Activated T-cell treated with anti-CD3 and anti-CD28 coated beads for 4 hours (primary cell): ENCODE results near the gene TELO2.
"Not testable (repeated sequence)": the region's sequence is repeated elsewhere in the genome, so short reads cannot be mapped to it uniquely, and the experiment has no call there.

Source experiments
- DNase-seq: peaks from one replicate; pipeline ENCODE4 v3.0.0-alpha.2; 2020

Gene TELO2

DNA sequence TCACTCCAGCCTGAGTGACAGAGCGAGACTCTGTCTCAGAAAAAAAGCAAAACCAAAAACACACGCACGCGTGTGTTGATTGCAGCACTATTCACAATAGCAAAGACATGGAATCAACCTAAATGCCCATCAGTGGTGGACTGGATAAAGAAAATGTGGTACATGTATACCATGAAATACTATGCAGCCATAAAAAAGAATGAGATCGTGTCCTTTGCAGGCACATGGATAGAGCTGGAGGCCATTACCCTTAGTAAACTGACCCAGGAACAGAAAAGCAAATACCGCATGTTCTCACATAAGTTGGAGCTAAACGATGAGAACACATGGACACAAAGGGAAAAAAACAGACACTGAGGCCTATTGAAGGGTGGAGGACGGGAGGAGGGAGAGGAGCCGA lies 14.2 kb upstream of the TELO2 start:
- DNase-seq, result not testable (repeated sequence)

- DNase-seq, result no peak
Observed at GRCh38 chr16:1481906-1482835, 11.0 kb upstream of the TELO2 start.

DNA sequence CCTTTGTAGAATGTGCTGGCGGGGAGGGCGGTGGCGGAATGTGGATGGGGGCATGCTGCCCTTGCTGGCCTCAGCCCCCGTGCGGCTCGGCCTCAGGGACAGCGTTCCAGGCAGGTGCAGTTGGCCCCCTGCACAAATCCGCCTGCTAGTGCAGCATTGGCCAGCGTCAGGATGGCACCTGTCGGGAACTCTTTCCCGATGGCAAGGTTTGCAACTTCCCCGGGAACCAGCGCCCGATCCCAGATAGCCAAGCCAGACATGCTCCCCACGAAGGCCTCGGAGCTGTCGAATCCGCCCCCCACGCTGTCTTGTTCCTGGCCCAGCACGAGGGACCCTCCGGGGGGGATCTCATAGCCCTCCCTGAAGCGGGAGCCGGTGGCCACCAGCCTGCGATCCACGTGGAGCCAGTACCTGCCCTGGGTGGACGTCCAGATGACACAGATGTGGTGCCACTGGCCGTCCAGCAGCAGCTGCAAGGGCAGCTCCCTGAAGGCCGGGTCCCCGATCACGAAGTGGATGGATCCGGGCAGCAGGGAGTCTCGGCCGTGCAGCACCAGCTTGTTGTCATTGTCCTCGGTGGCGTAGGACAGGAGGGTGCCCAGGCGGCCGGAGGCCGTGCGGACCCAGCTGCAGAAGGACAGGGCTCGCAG lies 7.2 kb upstream of the TELO2 start:
- DNase-seq, result no peak

DNA sequence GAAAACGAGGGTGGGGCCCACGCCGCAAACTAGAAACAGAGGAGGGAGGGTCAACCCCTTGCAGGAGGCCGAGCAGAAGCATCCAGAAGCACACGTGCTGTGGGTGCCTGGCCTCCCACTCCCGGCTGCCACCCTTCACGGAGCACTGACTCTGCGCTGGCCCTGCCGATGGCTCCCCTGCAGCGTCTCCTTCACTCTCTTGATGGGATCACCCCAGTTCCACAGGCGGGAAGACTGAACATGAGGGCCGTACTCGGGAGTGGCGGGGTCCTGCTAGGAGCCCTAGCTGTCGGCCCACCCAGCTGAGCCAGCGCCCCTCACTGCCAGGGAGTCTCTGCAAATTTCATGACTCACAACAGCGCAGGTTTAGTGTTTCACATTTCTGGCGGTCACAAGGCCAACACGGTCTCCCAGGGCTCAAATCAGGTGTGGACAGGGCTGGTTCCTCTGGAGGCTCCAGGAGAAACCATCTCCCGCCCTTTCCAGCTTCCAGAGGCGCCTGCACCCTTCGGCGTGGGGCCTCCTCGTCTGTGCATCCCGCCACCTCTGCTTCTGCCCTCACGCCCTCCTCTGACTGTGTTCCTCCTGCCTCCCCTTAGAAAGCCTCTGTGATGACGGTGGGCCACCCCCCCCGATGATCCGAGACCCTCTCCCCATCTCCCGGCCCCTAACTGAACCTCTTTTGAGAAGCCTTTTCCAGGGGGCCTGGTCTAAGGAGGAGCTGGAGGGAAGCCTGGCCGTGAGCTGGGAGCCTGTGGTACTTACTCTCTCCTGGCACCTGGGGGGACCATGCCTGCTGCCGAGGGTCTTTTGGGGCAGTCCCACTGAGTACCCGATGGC lies 6.4 kb upstream of the TELO2 start:
- DNase-seq, result no peak

DNA sequence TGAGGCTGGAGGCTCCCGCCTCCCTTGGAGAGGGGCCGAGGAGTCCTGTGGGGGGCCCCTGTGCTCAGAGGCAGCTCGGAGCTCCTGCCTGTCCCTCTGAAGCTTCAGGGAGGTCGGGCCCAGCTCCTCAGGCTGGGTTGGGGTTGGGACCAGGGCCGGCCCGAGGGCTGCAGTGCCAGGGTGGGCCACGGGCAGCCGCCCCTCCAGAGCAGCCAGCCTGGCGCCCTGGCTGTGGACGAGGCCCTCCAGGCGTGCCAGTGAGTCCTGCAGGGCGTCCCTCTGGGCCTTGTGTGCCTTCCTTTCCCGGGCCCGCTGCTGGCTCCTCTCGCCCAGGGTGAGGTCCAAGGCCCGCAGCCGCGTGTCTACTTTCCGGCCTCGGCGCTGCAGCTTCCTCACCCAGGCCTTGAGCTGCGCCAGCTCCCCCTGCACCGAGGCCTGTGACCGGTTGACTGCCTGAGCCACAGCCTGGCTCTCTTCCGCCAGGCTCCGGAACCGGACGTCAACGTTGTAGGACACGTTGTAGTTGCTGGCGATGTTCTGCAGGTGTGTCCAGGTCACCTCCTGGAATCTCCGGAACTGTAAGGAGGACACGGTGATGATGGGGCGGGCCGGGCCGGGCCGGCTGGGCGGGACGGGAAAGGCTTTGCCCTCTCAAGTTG lies 5.6 kb upstream of the TELO2 start:
- DNase-seq, result no peak

- DNase-seq, result no peak
Observed at GRCh38 chr16:1488054-1488601, 5.0 kb upstream of the TELO2 start.

- no peak for DNase-seq
Observed at GRCh38 chr16:1488619-1489018, 4.5 kb upstream of the TELO2 start, which contains the start of gene PTX4. Gene PTX4 (minus strand): TSS chr16:1488944. CDS start chr16:1488909, 35 bp downstream.

DNA sequence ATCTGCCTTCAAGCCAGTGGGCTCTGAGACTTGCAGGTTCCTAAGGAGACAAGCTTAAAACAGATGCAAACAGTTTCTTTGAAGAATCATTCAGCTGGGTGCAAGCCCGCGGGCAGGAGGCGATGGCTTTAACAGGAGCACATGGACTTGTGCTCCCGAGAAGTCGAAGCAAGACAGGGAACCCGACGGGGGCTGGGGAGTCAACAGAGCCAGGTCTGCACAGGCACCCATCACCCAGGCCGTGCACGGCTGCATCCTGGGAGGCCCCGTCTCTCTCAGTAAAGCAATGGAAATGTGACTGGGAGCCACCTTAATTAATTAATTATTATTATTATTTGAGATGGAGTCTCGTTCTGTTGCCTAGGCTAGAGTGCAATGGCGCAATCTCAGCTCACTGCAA lies 4.1 kb upstream of the TELO2 start:
- no peak for DNase-seq

GRCh38 chr16:1491327-1491726 lies 1.8 kb upstream of the TELO2 start:
- no peak for DNase-seq

DNA sequence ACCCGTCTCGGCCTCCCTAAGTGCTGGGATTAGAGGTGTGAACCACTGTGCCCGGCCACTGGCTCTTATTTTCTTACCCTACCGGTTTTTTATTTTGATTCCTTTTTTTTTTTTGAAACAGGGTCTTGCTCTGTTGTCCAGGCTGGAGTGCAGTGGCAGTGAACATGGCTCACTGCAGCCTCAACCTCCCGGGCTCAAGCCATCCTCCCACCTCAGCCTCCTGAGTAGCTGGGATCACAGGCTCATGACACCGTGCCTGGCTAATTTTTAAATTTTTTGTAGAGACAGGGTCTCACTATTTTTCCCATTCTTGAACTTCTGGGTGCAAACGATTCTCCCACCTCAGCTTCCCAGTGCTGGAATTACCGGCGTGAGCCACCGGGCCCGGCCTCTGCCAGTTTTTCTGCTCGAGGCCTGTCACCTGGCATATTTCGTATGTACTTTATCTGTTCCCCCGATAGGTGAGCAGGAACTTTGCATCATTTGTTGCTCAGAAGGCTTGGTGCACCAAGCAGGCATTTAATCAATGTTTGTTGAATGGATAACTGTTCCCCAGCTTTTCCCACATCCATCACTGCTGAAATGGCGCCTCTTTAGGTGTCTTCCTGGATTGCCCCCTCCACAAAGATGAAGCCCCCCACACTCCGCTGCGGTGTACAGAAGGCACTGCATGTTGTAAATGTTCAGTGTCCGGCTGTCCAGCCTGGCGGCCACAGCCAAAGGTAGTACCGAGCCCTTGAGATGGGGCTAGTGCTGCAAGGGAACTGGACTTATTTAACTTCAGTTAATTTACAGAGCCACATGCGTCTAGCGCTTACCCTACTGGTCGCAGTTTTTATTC lies 858 bp upstream of the TELO2 start:
- no peak for DNase-seq

DNA sequence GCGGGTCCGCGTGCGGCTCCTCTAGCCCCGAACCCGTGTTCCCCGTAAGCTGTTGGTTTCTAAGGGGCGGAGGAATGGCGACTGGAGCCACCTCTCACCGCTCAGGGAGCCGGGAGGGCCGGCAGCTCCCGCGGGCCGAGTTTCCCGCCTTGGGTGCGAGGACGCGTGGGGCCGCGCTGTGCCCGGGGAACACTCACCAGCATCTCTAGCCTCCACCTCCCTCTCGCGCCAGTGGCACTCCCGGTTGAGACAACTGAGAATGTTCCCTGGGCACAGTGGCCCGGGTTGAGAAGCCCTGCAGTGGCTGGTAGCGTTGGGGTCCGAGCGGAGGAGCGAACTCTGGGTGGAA lies 560 bp downstream of the TELO2 start:
- DNase-seq, result no peak

- no peak for DNase-seq
Observed at GRCh38 chr16:1494129-1494640, 1.0 kb downstream of the TELO2 start.

- no peak for DNase-seq
Observed at GRCh38 chr16:1494711-1495110, 1.6 kb downstream of the TELO2 start.

- DNase-seq, result no peak
Observed at GRCh38 chr16:1495211-1495888, 2.2 kb downstream of the TELO2 start.

DNA sequence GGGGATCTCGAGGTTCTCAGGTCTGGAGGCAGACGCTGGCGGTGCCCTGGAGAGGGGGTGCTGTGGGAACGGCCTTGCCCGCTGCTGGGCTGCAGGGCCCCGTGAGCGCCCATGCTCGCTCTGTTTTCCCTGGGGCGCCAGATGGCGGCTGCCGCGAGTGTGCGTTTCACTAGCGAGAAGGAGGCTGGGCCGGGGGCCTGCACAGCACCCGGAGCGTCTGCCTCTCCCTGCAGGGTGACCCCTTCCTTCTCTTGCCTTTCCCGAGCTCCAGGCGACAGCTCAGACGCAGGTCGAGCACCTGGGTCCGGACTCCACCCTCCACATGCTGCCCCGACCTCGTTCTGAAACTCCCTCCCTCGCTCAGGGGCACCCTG lies 2.7 kb downstream of the TELO2 start:
- no peak for DNase-seq

- DNase-seq, result no peak
Observed at GRCh38 chr16:1496464-1496863, 3.3 kb downstream of the TELO2 start.

GRCh38 chr16:1497014-1497598 lies 3.9 kb downstream of the TELO2 start:
- no peak for DNase-seq

DNA sequence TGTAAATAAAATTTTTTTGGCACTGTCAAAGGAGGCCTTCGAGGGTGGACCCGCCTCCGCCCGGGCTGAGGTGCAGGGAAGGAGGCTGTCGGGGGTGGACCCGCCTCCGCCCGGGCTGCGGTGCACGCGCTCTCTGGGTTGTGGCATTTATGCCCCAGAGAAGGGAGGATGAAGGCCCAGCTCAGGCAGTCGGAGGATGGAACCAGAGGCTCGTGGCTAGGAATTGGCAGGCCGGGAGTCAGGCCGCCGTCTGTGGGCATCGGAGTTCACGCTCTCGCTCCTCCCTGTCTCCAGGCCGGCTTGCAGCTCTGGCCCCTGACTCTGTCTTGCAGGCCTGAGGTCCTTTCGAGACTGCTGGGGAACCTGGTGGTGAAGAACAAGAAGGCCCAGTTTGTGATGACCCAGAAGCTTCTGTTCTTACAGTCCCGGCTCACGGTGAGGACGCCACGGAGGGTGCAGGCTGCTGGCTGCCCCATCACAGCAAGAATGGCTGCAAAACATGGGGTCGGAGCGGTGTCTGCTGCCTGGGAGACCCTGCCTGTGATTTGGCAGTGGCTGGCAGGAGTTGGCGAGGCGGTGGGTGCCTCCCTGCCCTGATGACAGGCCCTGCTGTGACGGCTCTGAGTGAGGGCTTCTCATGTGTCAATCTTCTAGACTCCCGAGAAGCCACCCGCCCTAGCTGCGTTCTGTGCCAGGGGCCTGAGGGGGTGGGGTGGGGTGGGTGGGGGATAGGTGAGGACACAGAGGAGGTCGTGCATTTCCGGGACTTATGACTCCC lies 5.9 kb downstream of the TELO2 start:
- DNase-seq, result no peak

- no peak for DNase-seq
Observed at GRCh38 chr16:1499756-1500464, 6.8 kb downstream of the TELO2 start.
